SJSA1 (cell line): ENCODE measurements around the gene RREB1. TPM values are rescaled to one million over a fixed set of nuclear protein-coding genes. Genes with fewer than 3 reads are reported as not detected.
"Not testable (repeated sequence)": the region's sequence is repeated elsewhere in the genome, so short reads cannot be mapped to it uniquely, and the experiment has no call there.

Experiments
- DNase-seq, 2 experiments: peaks; one replicate each; pipeline ENCODE4 v3.0.0-alpha.2; 2015 to 2020; ENCODE audit warnings: low spot score in 2 of 2, low read depth in 1 of 2
- H3K27ac ChIP-seq: fragments of 250-450 bp; sonication (Bioruptor Pico); 2 replicates; pipeline ENCODE4 v1.5.1; 2020; ENCODE audit warnings: mild to moderate bottlenecking, moderate library complexity
- H3K27me3 ChIP-seq: fragments of 250-450 bp; sonication (Bioruptor Pico); replicated peaks from 2 replicates; pipeline ENCODE4 v1.5.1; 2020; ENCODE audit warnings: mild to moderate bottlenecking, moderate library complexity
- H3K36me3 ChIP-seq: fragments of 250-450 bp; sonication (Bioruptor Pico); 2 replicates; pipeline ENCODE4 v1.5.1; 2020; ENCODE audit warnings: mild to moderate bottlenecking
- H3K4me1 ChIP-seq: fragments of 250-450 bp; sonication (Bioruptor Pico); replicated peaks from 2 replicates; pipeline ENCODE4 v1.6.1; 2021; ENCODE audit warnings: mild to moderate bottlenecking
- H3K4me3 ChIP-seq: fragments of 250-450 bp; sonication (Bioruptor Pico); 2 replicates; pipeline ENCODE4 v1.5.1; 2020; ENCODE audit warnings: mild to moderate bottlenecking
- H3K9me3 ChIP-seq: fragments of 250-450 bp; sonication (Bioruptor Pico); replicated peaks from 2 replicates; pipeline ENCODE4 v1.5.1; 2020; ENCODE audit warnings: mild to moderate bottlenecking
- total RNA-seq: library from RNA; depleted of rRNA; stranded (reverse); fragments of >200 nt; shearing (Covaris generic); gene quantifications from 2 replicates; pipeline ENCODE4 v1.2.3, GENCODE V29; 2014

RREB1 gene
- total RNA-seq, 1 experiment from 2014 or later, result 16.9 TPM

DNA sequence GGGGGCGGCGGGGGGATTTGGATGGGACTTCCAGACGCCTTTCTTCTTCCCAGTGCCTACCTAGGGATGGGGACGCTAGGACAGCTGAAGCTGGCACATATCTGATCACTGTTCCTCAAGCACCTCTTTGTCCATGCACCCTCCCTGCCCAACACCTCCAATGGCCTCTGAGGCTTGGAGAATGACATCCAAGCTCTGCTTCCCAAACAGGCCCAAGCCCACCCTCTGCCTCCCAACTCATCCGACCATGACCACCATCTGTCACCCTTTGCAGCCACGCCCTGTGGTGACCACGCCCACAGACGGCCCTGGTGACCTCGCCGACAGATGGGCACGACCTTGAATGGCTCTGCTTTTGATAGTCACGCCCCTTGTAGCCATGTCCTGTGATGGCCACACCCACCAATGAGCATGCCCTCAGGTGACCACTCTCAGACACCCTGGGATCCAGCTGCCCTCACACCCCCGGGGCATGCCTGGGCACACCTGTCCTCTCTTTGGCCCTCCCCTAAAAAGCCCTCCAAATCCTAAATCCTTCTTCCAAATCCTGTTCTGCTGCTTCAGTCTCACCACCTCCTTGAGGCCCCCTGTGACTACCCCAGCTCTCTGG lies 154.2 kb downstream of the RREB1 start:
- H3K4me1 ChIP-seq, result peaks cover 13% of the 10 kb centered on the region
- no peaks in the 10 kb centered on the region for H3K36me3 ChIP-seq
- H3K4me3 ChIP-seq, result peak overlapping the region; percentile 45
- no peak for DNase-seq
- no peak overlapping the region for H3K27ac ChIP-seq
- H3K9me3 ChIP-seq, result no peaks in the 10 kb centered on the region
- no peaks in the 10 kb centered on the region for H3K27me3 ChIP-seq

DNA sequence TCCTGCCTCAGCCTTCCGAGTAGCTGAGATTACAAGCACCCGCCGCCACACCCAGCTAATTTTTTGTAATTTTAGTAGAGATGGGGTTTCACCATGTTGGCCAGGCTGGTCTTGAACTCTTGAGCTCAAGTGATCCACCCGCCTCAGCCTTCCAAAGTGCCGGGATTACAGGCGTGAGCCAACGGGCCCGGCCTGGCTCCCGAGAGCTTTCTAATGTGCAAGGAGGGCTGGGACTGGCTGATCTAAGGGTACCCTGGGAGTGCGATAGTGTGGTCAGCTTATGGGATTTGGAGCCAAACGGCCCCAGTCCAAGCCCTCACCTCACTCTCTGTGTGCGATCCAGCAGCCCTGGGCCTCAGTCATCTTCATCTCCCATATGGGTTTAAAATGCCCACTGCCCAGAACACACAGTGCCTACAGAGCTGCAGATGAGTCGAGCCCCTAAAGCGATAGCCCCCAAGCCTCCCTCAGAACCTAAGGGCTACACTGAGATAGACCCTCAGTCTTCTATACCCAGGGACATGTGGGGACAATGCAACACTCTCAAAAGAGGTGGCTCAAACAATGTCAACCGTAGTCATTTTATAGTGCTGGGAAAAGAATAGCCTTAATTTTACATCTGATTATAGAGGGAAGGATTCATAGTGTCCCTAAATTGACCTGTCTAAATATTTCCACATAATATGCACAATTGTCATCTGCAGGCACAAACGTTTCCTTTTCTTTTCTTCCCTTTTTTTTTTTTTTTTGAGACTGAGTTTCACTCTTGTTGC lies 155.2 kb downstream of the RREB1 start:
- Histone ChIP-seq H3K9me3 (no peaks in the 10 kb centered on the region), H3K4me1 (peaks cover 19% of the 10 kb centered on the region)

DNA sequence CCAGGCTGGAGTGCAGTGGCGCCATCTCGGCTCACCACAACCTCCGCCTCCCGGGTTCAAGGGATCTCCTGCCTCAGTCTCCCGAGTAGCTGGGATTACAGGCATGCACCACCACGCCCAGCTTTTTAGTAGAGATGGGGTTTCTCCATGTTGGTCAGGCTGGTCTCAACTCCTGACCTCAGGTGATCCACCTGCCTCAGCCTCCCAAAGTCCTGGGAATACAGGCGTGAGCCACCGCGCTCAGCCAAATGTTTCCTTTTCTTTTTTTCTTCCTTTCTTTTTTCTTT lies 155.7 kb downstream of the RREB1 start:
- not testable (repeated sequence) for H3K27me3 ChIP-seq, H3K9me3 ChIP-seq, DNase-seq, H3K36me3 ChIP-seq, H3K4me3 ChIP-seq, H3K27ac ChIP-seq
- H3K4me1 ChIP-seq, result peaks cover 19% of the 10 kb centered on the region

More for the DNA sequence above, 155.2 kb downstream of the RREB1 start:
- H3K36me3 ChIP-seq, result no peaks in the 10 kb centered on the region
- H3K27ac ChIP-seq, result no peak overlapping the region
- H3K27me3 ChIP-seq, result no peaks in the 10 kb centered on the region
- no peak for DNase-seq
- no peak overlapping the region for H3K4me3 ChIP-seq

DNA sequence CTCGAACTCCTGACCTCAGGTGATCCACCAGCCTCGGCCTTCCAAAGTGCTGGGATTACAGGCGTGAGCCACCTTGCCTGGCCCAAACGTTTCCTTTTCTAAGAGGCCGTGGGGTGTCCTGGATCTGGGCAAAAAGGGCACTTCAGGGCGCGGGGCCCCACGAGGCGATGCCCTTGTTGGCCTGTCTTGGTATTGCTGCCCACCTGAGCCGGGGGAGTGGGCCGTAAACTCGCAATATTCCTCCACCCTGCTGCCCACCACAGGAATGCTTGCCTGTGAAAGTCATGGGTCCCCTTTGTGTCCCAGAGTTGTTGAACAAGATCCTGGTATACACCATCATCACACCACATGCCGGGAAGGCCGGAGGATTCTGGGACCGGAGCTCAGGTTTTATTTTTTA lies 156.3 kb downstream of the RREB1 start:
- H3K4me1 ChIP-seq, result peaks cover 19% of the 10 kb centered on the region
- H3K36me3 ChIP-seq, result no peaks in the 10 kb centered on the region
- H3K4me3 ChIP-seq, result no peak overlapping the region
- H3K9me3 ChIP-seq, result no peaks in the 10 kb centered on the region
- no peak for DNase-seq
- no peaks in the 10 kb centered on the region for H3K27me3 ChIP-seq
- H3K27ac ChIP-seq, result no peak overlapping the region

DNA sequence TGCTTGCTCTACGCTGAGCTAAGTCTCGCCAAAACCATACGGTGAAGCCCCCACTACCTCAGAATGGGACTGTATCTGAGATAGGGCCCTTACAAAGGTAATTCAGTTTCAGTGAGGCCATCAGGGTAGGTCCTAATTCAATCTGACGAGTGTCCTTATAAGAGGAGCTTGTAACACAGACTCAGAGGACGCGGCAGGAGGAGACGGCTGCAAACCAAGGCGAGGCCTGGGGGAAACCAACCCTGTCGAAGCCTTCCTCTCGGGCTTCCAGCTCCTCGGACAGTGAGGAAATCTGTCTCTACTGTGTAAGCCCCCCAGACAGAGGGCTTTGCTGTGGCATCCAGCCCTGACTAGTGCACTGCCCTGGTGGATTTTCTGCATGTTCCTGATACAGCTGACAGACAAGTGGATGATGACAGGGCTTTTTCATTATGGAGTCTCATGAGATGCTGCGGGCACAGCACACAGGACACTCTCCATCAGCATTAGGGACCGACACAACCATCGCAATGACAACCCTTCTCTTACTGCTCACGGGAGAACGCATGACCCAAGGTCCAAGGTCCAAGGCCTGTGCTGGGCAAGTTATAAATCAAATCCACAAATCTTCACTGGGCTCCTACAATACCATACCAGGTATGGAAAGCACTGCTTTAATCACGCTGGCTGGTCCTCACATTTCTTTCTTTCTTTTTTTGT lies 157.1 kb downstream of the RREB1 start:
- Histone ChIP-seq H3K27ac (no peak overlapping the region), H3K4me1 (peaks cover 19% of the 10 kb centered on the region), H3K4me3 (no peak overlapping the region), H3K36me3 (no peaks in the 10 kb centered on the region), H3K9me3 (no peaks in the 10 kb centered on the region), H3K27me3 (no peaks in the 10 kb centered on the region)
- DNase-seq, result peak in 1 of 2 experiments; percentile 22

DNA sequence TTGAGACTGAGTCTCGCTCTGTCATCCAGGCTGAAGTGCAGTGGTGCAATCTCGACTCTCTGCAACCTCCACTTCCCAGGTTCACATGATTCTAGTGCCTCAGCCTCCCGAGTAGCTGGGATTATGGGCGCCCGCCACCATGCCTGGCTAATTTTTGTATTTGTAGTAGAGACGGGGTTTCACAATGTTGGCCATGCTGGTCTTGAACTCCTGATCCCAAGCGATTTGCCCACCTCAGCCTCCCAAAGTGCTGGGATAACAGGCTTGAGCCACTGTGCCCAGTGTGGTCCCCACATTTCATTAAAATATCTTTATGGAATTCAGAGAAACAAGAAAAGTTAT lies 157.6 kb downstream of the RREB1 start:
- not testable (repeated sequence) for H3K27me3 ChIP-seq, H3K36me3 ChIP-seq, H3K27ac ChIP-seq, H3K9me3 ChIP-seq, H3K4me3 ChIP-seq
- peak in 1 of 2 experiments; percentile 22 for DNase-seq
- peaks cover 19% of the 10 kb centered on the region for H3K4me1 ChIP-seq

DNA sequence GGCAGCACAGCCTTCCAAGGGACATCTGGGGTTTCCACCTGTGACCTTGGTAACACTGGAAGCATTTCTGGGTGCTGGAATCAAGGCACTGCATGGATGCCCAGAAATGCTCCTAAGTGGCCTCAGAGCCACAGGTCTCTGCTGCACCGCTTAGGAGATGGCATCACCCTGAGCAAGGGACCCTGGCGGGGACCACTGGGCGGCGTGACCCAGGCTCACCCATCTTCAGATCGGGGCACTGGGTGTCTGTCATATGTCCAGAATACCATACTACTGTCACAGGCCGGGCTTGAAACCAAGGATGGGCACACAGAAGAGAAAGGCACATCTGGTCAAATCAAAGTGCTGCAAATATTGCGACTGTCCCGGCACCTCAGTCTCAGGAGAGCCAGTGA lies 159.3 kb downstream of the RREB1 start:
- DNase-seq, result no peak
- Histone ChIP-seq H3K27ac (no peak overlapping the region), H3K9me3 (no peaks in the 10 kb centered on the region), H3K4me1 (peaks cover 6% of the 10 kb centered on the region), H3K4me3 (no peak overlapping the region), H3K36me3 (no peaks in the 10 kb centered on the region), H3K27me3 (no peaks in the 10 kb centered on the region)

DNA sequence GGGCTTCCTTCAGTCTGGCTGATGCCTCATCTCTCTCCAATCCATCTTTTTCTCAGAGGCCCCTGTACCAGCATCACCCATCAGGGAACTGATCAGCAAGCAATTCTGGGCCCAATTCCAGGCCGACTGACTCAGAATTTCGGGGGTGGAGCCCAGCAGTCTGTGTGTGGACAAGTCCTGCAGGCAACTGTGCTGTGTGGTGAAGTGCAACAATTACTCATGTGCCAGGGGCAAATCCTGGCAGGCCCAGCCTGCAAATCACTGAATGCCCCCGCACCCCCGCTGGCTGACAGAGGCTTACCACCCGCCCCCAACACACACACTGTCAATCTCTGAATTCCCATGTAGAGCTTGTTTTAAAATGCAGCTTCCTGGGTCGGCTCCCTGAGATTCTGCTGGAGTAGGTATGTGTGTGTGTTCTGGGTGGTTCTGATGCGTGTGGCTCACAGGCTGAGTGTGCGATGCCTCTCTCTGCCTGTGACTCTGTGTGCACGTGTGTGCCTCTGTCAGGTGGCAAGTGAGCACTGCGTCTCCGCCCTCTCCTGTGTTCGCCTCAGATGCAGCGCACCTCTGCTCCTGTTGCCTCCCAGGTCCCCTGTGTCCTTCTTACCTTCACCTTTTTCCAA lies 159.8 kb downstream of the RREB1 start:
- Histone ChIP-seq H3K4me3 (no peak overlapping the region), H3K36me3 (no peaks in the 10 kb centered on the region), H3K4me1 (peaks cover 6% of the 10 kb centered on the region), H3K27ac (no peak overlapping the region), H3K27me3 (no peaks in the 10 kb centered on the region), H3K9me3 (no peaks in the 10 kb centered on the region)
- peak; percentile 46 to 87 for DNase-seq

DNA sequence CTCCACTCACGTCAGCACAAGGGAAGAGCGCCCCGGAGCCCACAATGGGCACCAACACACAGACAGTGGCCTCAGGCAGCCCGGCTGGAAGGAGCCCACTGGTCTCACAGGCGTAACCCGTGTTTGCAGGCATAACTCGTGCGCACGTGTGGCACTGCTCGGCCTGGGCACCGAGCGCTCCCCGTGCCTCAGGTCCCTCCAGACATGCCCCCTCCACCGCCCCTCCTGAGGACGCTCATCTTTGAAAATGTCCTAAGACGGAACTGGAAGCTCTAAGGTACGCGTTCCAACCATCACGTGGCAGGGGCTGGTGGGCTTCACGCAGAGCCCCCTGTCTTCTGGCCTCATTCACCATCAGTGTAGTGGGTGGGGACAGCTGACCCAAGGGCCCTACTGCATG lies 160.6 kb downstream of the RREB1 start:
- no peak overlapping the region for H3K4me3 ChIP-seq
- H3K4me1 ChIP-seq, result peaks cover 6% of the 10 kb centered on the region
- no peaks in the 10 kb centered on the region for H3K36me3 ChIP-seq
- H3K9me3 ChIP-seq, result no peaks in the 10 kb centered on the region
- no peaks in the 10 kb centered on the region for H3K27me3 ChIP-seq
- DNase-seq, result peak in 1 of 2 experiments; percentile 28
- no peak overlapping the region for H3K27ac ChIP-seq

DNA sequence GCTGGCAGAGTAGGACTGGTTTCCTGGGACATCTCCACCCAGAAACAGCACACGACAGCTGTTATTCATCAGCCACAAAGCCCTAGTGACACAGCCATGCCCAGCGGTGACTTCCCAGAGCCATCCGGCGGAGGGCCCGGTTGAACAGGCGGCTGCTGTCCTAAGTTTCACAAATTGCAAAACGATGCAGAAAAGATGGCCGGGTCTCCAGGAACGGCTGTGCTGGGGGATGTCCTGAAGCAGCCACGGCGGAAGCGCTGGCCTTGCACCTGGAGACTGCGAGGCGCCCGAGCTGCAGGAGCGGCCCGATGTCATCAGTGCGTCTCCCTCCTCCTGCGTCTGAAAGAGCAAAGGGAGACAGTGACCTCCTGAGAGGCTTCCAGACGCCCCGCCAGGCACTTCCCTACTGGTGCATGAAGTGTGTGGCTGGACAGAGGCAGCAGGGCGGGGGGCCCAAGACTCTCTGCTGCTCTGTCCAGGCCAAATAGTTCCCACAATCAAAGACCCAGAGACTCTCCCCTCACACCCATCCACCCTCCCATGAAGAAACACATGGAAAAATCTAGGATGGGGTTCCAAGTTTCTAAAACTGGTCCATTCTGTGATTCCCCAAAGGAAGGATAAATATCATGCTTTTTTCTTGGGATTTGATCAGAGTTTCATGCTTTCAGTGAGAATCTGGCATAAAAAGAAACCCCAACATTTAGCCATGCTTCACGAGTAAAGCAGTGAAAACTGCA lies 161.2 kb downstream of the RREB1 start:
- H3K4me1 ChIP-seq, result peaks cover 6% of the 10 kb centered on the region
- no peaks in the 10 kb centered on the region for H3K27me3 ChIP-seq
- no peak overlapping the region for H3K4me3 ChIP-seq
- H3K27ac ChIP-seq, result no peak overlapping the region
- peak in 1 of 2 experiments; percentile 20 for DNase-seq
- no peaks in the 10 kb centered on the region for H3K36me3 ChIP-seq
- no peaks in the 10 kb centered on the region for H3K9me3 ChIP-seq

DNA sequence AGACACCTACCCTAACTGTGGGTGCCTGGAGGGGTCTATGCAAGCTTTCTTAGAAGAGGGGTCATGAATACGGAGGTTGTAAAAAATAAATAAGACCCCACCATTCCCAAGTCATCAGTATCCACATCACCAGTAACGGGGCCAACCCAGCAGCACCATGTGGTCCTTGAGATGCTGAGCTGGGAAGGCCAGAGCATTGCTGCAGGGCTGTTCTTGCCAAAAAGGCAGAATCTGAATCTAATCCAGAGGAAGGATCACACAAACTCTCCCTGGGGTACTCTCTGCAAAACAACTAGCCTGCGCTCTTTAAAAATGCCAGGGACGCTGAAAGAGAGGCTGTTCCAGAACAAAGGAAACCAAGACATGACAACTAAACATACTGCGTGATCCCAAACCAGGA lies 162.1 kb downstream of the RREB1 start:
- Histone ChIP-seq H3K4me1 (peaks cover 6% of the 10 kb centered on the region), H3K9me3 (no peaks in the 10 kb centered on the region), H3K36me3 (no peaks in the 10 kb centered on the region), H3K4me3 (no peak overlapping the region), H3K27ac (no peak overlapping the region), H3K27me3 (no peaks in the 10 kb centered on the region)
- no peak for DNase-seq

DNA sequence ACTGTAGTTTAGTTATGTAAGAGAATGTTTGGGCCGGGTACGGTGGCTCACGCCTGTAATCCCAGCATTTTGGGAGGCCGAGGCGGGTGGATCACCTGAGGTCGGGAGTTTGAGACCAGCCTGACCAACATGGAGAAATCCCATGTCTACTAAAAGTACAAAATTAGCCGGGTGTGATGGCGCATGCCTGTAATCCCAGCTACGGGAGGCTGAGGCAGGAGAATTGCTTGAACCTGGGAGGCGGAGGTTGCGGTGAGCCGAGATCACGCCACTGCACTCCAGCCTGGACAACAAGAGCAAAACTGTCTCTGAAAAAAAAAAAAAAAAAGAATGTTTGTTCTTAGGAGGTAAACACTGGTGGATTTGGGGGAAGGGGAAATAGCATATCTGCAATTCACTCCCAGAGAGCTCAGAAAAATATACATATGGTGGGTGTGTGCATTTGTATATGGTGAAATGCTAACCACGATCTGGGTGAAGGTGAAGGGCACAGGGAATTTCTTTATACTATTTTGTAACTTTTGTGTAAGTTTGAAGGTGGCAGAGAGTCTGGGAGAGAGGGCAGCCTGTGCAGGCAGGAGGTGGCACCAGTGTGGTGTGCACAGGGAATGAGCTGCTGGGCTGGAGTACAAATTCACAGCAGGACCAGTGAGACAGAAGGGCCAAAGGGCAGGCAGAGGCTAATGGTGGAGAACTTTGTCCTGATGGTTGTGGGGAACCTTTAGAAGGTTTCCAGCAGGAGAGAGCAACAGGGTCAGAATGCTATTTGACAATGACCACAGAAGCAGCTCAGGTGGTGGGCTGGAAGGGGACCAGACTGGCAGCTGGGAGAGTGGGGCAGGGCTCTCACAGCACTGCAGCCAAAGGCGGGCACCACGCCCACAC lies 162.8 kb downstream of the RREB1 start:
- H3K4me1 ChIP-seq, result peaks cover 6% of the 10 kb centered on the region
- H3K27ac ChIP-seq, result no peak overlapping the region
- H3K9me3 ChIP-seq, result no peaks in the 10 kb centered on the region
- H3K27me3 ChIP-seq, result no peaks in the 10 kb centered on the region
- H3K36me3 ChIP-seq, result no peaks in the 10 kb centered on the region
- H3K4me3 ChIP-seq, result no peak overlapping the region
- DNase-seq, result no peak

DNA sequence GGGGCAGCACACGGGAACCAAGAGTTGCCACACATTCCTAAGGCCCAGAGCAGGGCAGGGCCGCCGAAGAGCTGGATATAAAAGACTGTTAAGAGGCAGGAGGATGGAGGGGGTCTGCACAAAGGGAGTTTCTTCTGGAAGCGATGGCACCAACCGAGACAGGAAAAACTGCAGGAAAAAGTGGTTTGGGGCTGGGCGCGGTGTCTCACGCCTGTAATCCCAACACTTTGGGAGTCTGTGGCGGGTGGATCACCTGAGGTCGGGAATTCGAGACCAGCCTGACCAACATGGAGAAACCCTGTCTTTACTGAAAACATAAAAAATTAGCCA lies 163.4 kb downstream of the RREB1 start:
- Histone ChIP-seq H3K27me3 (no peaks in the 10 kb centered on the region), H3K36me3 (no peaks in the 10 kb centered on the region), H3K4me1 (peaks cover 6% of the 10 kb centered on the region), H3K4me3 (no peak overlapping the region), H3K9me3 (no peaks in the 10 kb centered on the region), H3K27ac (no peak overlapping the region)
- DNase-seq, result no peak
